ENCODE data around the gene PILRA.
"Not testable (repeated sequence)": the region's sequence is repeated elsewhere in the genome, so short reads cannot be mapped to it uniquely, and the experiment has no call there.

The PILRA gene

GRCh38 chr7:100380196-100380595, 6.9 kb downstream of the PILRA start:
- no peak for DNase-seq (ENCODE audit: low read depth in 2 of 2)

DNA sequence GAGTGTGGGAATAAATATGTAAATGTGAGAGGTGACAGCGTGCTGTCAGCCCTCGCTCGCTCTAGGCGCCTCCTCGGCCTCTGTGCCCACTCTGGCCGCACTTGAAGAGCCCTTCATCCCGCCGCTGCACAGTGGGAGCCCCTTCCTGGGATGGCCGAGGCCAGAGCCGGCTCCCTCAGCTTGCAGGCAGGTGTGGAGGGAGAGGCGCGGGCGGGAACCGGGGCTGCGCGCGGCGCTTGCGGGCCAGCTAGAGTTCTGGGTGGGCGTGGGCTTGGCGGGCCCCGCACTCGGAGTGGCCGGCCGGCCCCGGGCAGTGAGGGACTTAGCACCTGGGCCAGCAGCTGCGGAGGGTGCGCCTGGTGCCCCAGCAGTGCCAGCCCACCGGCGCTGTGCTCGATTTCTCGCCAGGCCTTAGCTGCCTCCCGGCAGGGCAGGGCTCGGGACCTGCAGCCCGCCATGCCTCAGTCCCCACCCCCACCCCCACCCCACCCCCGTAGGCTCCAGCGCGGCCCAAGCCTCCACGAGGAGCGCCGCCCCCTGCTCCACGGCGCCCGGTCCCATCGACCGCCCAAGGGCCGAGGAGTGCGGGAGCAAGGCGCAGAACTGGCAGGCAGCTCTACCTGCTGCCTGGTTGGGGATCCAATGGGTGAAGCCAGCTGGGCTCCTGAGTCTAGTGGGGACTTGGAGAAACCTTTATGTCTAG, 8.4 kb downstream of the PILRA start:
- not testable (repeated sequence) for DNase-seq (ENCODE audit: low read depth in 2 of 2)

GRCh38 chr7:100382234-100382853, 9.1 kb downstream of the PILRA start:
- DNase-seq (ENCODE audit: low read depth in 2 of 2) = not testable (repeated sequence)

GRCh38 chr7:100384628-100385294, 11.5 kb downstream of the PILRA start:
- no peak for DNase-seq (ENCODE audit: low read depth in 2 of 2)

DNA sequence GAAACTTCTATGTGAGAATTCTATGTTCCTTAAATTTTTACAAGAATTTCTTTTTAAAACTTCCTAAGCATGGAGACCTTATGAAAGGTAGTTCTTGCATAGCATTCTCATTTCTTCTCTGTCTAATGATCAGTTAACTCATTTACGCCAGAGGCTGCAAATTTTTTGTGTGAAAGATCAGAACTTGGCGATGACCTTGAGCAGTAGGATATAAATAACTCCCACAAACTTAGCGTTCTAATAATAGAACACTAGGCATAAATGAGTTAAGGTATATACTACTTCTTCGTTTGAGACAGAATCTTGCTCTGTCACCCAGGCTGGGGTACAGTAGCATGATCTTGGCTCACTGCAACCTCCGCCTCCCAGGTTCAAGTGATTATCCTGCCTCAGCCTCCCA, 13.7 kb downstream of the PILRA start:
- no peak for DNase-seq (ENCODE audit: low read depth in 2 of 2)

- DNase-seq (ENCODE audit: low read depth in 2 of 2) = no peak
These were observed 14.4 kb downstream of the PILRA start for GRCh38 chr7:100387695-100388094.

- DNase-seq (ENCODE audit: low read depth in 2 of 2) = no peak
These were observed 16.3 kb downstream of the PILRA start for GRCh38 chr7:100389437-100390088.

DNA sequence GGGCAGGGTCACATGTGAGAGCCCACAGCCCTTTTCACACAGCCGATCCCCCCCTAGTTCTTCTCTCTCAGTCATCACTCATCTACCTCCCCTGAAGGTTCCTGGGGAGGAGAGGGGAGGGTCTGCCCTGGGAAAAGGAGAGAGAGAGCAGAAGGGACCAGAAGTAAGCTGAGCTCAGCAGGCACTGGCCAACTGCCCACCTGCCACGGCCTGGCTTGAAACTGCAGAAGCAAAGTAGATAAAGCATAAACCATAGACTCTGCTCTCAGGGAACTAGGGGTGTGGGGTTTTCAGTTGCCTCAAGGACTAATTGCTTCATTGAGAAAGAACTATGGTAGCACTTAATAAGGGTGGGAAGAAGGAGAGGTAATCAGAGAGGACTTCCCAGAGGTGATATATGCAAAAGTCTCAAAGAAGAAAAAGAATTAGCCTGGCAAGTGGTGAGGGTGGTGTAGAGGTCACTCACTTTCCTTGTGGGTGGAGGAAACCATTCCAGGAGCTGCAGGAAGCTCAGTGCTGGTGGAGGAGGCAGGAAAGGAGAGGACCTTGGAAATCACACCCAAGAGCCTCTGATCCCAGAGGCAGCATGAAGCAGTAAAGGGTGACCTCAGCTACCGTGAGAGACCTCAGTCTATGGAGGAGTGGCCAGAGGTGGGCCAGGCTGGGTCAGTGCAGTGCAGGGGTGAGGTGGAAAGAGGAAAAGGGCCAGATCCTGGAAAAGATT, 17.2 kb downstream of the PILRA start:
- DNase-seq (ENCODE audit: low read depth in 2 of 2) = no peak

DNA sequence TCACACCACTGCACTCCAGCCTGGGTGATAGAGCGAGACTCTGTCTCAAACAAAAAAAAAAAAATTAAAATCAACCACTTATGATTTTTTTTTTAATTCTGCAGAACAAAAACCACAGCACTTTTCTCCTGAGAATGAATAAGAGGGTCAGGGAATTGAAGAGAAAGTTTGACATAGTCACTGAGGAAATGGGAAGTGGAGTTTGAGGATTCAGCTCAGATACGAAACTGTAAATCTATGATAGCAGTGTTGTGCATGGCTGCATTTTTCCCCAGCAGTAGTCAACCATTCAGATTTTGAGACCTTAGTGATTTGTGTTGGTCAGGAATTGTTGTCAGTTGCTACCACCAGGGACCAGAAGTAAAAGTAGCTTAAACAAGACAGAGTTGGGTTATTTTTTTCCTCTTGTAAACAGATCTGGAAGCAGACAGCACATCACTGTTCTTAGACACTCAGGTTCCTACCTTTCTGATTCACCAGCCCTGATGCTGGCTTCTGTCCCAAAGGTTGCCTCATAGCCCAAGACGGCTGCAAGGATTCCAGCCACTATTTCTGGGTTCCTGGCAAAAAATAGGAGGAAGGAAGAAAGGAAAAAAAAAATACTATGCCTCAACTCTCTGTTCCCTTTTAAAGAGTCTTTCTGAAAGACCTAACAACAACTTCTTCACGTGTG, 20.1 kb downstream of the PILRA start:
- no peak for DNase-seq (ENCODE audit: low read depth in 2 of 2)

DNA sequence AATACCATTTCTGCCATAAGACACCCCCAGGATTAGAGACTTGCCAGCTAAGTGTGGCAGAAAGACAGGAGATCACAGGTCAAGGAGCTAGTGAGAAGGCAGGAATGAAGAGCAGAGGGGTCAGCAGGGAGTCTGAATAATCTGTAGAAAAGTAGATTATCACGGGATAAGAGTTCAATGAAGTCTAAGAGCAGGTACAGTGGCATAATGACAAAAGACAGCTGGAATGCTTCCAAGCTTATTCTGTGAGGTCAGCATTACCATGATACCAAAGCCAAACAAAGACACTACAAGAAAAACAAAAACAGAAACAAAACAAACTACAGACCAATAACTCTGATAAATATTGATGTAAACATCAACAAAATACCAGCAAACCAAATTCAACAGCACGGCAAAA, 20.8 kb downstream of the PILRA start:
- no peak for DNase-seq (ENCODE audit: low read depth in 2 of 2)

DNA sequence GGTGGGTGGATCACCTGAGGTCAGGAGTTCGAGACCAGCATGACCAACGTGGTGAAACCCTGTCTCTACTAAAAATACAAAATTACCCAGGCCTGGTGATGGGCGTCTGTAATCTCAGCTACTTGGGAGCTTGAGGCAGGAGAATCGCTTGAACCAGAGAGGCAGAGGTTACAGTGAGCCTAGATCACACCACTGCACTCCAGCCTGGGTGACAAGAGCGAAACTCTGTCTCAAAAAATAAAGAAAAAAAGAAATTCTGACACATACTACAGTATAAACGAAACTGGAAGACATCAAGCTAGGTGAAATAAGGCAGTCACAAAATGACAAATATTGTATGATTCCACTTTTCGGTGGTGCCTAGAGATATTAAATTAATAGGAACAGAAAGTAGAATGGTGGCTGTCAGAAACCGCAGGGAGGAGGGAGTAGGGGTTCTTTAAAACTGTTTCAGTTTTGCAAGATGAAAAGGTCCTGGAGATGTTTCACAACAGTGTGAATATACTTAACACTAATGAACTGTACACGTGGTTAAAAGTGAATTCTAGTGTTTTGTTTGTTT, 23.2 kb downstream of the PILRA start:
- DNase-seq (ENCODE audit: low read depth in 2 of 2) = peak; percentile 37 to 40

DNA sequence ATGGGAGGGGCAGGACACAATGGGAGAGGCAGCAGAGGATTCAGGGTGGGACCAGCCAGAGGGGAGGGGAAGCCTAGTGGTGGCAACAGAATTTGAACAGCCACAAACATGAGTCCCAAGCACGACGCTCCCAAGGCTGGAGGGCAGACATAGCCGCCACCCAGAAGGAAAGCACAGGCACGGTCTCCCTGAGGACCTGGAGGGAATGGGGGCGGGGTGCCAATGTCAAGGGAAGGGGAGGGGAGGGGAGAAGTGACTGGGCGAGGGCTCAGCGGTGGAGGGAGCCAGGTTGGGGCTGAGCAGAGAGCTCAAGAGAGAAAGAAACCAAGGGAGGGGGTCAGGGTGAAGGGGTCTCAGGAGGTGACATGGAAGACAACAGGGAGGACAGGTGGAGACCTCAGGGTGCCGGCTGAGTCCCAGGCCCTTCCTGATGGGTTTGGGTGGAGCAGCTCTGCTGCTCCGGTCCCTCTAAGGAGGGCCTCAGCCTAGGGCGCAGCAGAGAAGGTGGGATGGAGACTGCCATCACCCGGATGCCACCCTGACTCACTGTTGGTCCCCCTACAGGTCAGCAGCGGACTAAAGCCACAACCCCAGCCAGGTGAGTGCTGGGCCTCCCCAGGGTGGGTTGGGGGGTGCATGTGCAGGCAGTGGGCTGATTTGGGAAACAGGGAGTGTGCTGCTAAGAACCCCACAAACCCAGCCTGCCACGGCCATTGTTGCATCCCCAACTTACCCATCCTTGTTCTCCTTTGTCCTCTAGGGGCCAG, 24.2 kb downstream of the PILRA start:
- no peak for DNase-seq (ENCODE audit: low read depth in 2 of 2)

GRCh38 chr7:100398239-100398638, 25.0 kb downstream of the PILRA start:
- no peak for DNase-seq (ENCODE audit: low read depth in 2 of 2)

DNA sequence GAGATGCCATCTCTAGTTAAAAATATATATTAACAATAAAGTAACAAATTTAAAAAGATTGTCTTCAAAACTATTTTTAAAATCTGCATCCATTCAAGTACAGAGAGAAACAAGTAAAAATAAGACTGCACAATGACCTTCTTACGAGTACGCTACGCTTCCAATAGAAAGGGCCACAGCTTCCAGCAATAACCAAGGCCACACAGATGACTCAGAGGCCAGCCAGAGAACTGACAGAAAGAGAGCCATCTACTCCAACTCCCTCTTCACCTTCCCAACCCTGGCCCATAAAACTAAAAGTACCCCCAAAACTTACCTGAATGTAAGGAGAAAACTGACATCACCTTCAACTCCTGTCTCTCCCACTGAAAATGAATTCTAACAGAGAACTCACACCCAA, 26.8 kb downstream of the PILRA start:
- DNase-seq (ENCODE audit: low read depth in 2 of 2) = no peak

DNA sequence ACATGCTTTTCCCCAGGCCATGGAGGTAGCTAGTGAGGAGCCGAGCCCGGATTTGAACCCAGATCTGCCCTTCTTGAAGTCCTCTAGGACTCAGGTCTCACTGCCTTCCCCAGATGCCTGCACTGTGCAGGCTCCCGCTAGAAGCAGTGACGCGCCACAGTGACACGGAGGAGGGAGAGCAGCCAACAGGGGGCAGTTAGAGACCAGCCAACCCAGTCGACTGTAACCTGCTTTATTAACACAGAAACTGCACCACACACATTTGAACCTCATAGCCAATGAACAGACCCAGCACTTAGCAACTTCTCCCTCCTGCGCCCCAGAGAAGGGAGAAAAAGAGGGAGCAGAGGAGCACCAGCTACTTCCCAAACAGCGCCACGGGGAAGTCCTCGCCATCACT, 27.4 kb downstream of the PILRA start:
- no peak for DNase-seq (ENCODE audit: low read depth in 2 of 2)

DNA sequence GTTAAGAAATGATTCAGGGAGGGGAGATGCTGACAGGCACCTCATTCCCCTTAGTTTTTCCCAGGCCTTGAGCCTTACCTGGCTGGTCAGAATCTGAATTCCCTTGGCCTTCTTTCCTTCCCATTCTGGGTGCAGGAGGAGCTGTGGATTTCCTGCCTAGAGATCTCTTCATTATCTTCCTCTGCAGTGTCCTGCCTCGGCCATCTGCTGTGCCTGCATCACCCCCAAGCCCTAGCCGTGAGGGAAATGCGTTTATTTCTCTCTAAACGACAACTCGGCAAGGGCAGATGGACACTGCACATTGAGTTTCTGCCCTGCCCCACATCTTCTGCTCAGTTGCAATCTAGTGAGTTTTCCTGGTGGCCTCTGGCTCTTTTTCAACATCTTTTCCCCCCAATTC, 28.5 kb downstream of the PILRA start:
- DNase-seq (ENCODE audit: low read depth in 2 of 2) = no peak

GRCh38 chr7:100402241-100402640, 29.0 kb downstream of the PILRA start:
- DNase-seq (ENCODE audit: low read depth in 2 of 2) = no peak

GRCh38 chr7:100406767-100407166, 33.5 kb downstream of the PILRA start:
- no peak for DNase-seq (ENCODE audit: low read depth in 2 of 2)

DNA sequence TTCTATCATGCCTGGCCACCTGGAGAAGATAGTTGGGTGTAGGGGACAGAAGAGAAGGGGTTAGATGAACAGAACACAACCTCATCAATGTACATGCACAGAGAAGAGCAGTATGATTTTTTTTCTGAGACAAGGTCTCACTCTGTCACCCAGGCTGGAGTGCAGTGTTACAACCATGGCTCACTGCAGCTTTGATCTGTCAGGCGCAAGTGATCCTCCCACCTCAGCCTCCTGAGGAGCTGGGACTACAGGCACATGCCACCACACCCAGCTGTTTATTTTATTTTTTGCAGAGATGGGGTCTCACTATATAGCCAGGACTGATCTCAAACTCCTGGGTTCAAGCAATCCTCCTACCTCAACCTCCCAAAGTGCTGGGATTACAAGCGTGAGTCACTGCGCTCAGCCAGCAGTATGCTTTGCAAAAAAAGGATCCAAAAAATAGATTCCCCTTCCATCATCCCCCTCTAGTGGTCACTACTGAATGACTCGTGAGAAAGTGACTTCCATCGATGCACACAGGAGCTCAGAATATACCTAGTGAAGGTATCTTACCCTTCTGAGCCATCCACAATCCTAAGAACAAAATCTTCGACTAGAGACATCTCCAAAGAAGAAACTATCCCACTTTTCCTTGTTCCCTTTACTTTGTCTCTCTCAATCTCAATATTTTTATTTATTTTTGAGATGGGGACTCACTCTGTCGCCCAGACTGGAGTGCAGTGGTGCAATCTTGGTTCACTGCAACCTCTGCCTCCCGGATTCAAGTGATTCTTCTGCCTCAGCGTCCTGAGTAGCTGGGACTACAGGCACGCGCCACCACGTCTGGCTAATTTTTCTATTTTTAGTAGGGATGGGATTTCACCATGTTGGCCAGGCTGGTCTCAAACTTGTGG, 34.2 kb downstream of the PILRA start:
- DNase-seq (ENCODE audit: low read depth in 2 of 2) = no peak

All from stimulated activated CD8-positive, alpha-beta memory T cell treated with anti-CD3 and anti-CD28 coated beads, Interleukin-15, amount 100 ng/mL, for 48 hours (primary cell).